Mononuclear cell (primary cell): Measurements from ENCODE around the gene ADGRG1. TPM values are rescaled to one million over a fixed set of nuclear protein-coding genes. Genes with fewer than 3 reads are reported as not detected.

ENCODE experiments used
- H3K27me3 ChIP-seq: 2 replicates; pipeline ENCODE4 v1.6.0; 2011; ENCODE audit warnings: low read length, control low read depth; ENCODE audit not compliant: insufficient read depth
- H3K4me1 ChIP-seq: 2 replicates; pipeline ENCODE4 v1.5.1; 2011; ENCODE audit warnings: mild to moderate bottlenecking, low read length, control low read depth; ENCODE audit not compliant: insufficient read depth
- H3K4me3 ChIP-seq: 2 replicates; pipeline ENCODE4 v1.5.1; 2011; ENCODE audit warnings: mild to moderate bottlenecking, low read length, moderate library complexity
- H3K9me3 ChIP-seq: 2 replicates; pipeline ENCODE4 v1.5.1; 2011; ENCODE audit warnings: low read depth, mild to moderate bottlenecking, control low read depth, low read length
- total RNA-seq: library from RNA; depleted of rRNA; stranded (reverse); fragments of >200 nt; gene quantifications from one replicate; pipeline ENCODE4 v1.2.3, GENCODE V29; 2012

ADGRG1 gene
- total RNA-seq, 1 donor: 12.2 TPM

GRCh38 chr16:57600048-57600835, 28.2 kb upstream of the ADGRG1 start:
- peaks cover 3% of the 10 kb centered on the region for H3K27me3 ChIP-seq
- peaks cover 9% of the 10 kb centered on the region for H3K9me3 ChIP-seq
- H3K4me1 ChIP-seq: peaks cover 38% of the 10 kb centered on the region
- H3K4me3 ChIP-seq: no peak overlapping the region

DNA sequence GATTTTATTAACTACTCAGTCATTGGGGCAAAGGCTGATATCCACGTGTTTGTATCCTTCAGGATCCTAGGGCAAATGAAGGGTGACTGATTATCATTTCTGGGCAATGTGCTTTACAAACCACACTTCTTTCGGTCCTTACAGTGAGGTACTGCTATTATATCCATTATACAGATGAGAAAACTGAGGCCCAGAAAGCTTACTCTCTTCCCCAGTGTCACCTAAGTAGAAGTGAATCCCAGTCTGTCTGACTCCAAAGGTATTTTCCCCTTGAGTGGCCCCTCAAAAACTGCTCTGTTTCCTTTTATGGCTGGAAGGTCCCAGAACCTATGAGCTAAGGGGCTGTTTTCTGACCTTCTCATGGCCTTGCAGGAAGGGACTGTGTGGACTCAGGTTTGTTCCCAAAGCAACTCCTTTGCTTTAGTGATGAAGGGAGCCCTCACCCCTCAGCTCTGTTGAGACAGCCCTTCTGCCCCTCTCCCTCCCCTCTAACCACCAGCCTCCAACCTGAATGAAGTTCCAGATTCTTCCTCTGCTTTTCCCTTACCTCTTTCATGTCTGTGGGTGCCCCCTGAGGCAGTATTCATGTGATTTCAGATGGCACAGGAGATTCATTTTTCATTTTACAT, 27.4 kb upstream of the ADGRG1 start:
- H3K4me1 ChIP-seq: peaks cover 38% of the 10 kb centered on the region

DNA sequence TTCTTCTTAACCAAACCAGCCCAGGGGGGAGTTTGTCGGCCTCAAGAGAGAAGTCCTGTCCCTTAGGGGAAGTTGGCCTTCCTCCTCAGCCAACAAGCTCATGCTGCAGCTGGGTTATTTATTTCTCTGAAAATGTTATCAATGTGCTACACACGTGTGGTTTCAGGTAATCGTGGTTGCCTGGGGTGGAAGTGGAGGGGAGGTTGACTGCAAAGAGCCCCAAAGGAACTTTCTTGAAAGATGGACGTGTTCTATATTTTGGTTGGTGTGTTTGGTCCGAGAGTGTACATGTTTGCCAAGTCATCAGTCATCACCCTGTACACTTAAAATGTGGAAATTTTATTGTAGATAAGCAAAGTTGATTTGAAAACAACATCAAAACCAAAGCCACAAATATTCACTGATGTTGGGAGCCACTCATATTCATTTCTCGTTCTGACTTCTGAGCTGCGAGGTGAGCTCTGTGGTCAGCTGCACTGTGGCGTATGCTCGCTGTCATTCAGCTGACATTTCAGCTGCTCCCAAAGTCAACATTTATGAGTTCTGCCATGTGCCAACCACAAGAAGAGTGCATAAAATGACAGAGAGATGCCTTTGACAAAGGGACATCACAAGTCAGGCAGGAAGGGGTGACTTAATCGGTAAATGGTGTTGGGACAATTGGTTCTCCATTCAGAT, 26.5 kb upstream of the ADGRG1 start:
- peaks cover 38% of the 10 kb centered on the region for H3K4me1 ChIP-seq
- no peak overlapping the region for H3K4me3 ChIP-seq
- H3K9me3 ChIP-seq: peaks cover 6% of the 10 kb centered on the region
- peaks cover 3% of the 10 kb centered on the region for H3K27me3 ChIP-seq

More for the DNA sequence above, 27.4 kb upstream of the ADGRG1 start:
- no peak overlapping the region for H3K4me3 ChIP-seq
- peaks cover 3% of the 10 kb centered on the region for H3K27me3 ChIP-seq
- H3K9me3 ChIP-seq: peaks cover 9% of the 10 kb centered on the region

GRCh38 chr16:57603115-57604024, 25.1 kb upstream of the ADGRG1 start:
- Histone ChIP-seq H3K27me3 (peaks cover 3% of the 10 kb centered on the region), H3K9me3 (no peaks in the 10 kb centered on the region), H3K4me1 (peaks cover 38% of the 10 kb centered on the region), H3K4me3 (no peak overlapping the region)

DNA sequence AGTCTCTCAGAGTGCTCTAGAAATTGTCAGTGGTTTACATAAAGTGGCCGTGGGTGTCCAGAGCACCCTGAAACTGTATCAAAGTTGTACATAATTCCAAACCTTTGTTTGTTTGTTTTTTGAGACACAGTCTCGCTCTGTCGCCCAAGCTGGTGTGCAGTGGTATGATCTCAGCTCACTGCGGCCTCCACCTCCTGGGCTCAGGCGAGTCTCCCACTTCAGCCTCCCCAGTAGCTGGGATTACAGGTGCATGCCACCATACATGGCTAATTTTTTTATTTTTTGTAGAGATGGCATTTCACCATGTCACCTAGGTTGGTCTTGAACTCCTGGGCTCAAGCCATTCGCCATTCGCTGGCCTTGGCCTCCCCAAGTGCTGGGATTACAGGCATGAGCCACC, 24.3 kb upstream of the ADGRG1 start:
- Histone ChIP-seq H3K27me3 (no peaks in the 10 kb centered on the region), H3K4me1 (peaks cover 39% of the 10 kb centered on the region), H3K9me3 (no peaks in the 10 kb centered on the region), H3K4me3 (no peak overlapping the region)

DNA sequence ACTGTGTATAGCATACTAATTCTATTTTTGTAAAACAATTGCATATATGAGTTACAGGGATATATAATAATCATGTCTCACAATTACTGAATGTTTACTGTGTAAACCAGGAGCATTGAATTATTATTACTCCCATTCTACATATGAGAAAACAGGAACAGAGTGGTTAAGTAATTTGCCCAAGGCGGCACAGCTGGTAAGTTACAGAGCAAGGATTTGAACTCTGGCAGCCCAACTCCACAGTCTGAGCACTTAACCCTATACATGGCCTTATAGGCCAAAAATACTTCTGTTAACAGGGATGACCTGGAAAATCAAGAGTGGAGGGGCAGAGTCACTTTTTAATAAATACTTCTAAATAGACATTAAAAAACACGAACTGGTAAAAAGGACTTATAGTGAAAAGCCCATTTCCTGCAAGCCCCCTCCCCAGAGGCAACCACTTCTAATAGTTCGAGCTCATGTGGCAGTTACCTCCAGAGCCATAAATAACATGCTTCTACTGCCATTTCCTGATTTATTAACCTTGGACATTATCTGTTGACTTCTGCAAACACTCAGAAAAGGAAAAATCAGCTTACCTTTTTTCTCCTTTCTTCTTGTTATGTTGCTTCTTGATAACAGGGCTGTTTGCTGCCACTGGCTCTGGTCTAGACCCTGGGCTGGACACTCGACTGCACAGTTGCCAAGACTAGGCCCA, 22.1 kb upstream of the ADGRG1 start:
- Histone ChIP-seq H3K4me3 (no peak overlapping the region), H3K4me1 (peaks cover 35% of the 10 kb centered on the region), H3K9me3 (no peaks in the 10 kb centered on the region), H3K27me3 (no peaks in the 10 kb centered on the region)

DNA sequence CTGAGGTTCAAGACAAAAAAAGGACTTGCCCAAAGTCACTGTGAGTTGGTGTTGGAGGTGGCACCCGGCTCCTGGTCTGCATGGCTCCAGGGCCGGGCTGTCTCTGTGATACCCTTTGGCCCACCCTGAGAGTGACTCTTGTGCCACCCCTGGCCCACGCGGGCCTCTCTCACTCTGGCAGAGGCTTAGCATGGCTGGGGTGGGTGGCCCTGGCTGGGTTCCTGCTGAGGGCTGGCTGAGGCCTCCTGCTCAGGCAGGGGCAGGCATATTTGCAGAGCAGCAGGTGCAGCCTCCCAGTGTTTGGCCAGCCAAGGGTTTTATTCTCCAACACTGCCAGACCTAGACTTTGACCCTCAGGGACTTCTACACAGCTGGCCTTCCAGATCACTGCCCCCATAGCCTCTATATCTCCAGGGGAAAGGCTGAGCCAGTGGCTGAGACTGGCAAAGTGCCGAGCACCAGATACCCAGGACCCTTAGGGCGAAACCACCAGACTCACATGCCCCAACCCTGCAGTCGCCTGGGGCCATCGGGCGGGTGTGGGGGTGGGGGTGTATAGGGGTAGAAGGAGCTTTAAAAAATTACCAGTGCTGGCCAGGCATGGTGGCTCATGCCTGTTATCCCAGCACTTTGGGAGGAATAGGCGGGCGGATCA, 21.5 kb upstream of the ADGRG1 start:
- Histone ChIP-seq H3K4me1 (peaks cover 28% of the 10 kb centered on the region), H3K9me3 (no peaks in the 10 kb centered on the region), H3K27me3 (no peaks in the 10 kb centered on the region), H3K4me3 (no peak overlapping the region)

DNA sequence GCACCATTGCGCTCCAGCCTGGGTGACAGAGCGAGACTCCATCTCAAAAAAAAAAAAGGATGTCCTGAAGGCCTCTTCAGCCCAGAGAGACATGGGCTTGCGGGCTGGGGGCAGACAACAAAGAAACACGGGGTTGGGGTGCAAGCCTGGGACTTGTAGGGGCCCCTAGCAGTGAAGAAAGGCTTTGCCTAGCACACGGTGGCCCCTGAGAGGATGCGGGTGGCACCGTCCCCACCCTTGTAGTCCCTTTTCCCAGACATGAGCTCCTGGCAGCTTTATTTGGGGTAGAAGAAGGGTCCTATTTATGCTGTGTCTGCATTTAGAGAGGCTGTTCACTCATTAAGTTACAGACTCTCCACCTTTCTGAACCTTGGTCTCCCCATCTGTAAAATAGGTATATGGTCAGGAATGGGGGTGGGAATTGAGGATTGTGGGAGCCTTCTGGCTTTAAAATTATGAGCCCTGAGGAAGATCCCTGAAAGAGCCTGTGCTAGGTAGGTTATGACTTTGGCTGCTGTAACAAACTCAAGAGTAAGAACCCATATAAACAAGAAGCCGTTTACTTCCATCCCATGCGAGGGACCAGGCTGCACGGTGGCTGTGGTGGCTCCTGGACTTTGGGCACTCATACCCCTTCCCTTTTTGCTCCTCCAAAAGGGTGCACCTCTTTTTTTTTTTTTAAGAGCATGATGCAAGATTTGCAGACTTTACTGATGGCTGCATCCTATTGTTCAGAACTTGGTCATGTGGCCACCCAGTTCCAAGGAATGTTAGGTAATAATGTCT, 20.6 kb upstream of the ADGRG1 start:
- no peak overlapping the region for H3K4me3 ChIP-seq
- H3K27me3 ChIP-seq: no peaks in the 10 kb centered on the region
- peaks cover 24% of the 10 kb centered on the region for H3K4me1 ChIP-seq
- H3K9me3 ChIP-seq: no peaks in the 10 kb centered on the region

- peaks cover 17% of the 10 kb centered on the region for H3K4me1 ChIP-seq
- H3K9me3 ChIP-seq: no peaks in the 10 kb centered on the region
- H3K27me3 ChIP-seq: no peaks in the 10 kb centered on the region
- H3K4me3 ChIP-seq: no peak overlapping the region
Observed at GRCh38 chr16:57608462-57609113, 19.8 kb upstream of the ADGRG1 start.

GRCh38 chr16:57609541-57610401, 18.7 kb upstream of the ADGRG1 start:
- H3K27me3 ChIP-seq: no peaks in the 10 kb centered on the region
- no peaks in the 10 kb centered on the region for H3K9me3 ChIP-seq
- no peak overlapping the region for H3K4me3 ChIP-seq
- H3K4me1 ChIP-seq: peaks cover 16% of the 10 kb centered on the region

DNA sequence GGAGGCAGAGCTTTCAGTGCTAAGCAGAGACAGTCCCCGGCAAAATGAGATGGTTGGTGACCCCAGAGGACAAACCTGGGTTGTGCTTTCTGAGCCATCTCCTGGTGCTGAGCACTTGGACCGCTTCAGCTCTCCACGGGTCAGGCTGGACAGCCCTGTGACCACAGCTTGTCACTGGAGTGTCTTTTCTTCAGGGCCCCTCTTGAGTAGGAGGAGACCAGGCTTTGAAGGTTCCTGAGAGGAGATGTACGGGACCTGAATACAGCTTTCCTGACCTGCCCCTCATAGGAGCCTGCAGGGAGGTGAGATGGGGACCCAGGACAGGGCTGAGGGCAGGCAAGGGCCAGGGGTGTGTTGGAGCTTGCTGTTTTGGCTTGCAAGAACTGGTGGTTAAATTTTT, 17.8 kb upstream of the ADGRG1 start:
- Histone ChIP-seq H3K9me3 (no peaks in the 10 kb centered on the region), H3K4me3 (no peak overlapping the region)

GRCh38 chr16:57611181-57611580, 17.2 kb upstream of the ADGRG1 start:
- no peak overlapping the region for H3K4me3 ChIP-seq
- peaks cover 16% of the 10 kb centered on the region for H3K4me1 ChIP-seq
- no peaks in the 10 kb centered on the region for H3K27me3 ChIP-seq
- no peaks in the 10 kb centered on the region for H3K9me3 ChIP-seq

More for the DNA sequence above, 17.8 kb upstream of the ADGRG1 start:
- Histone ChIP-seq H3K27me3 (no peaks in the 10 kb centered on the region), H3K4me1 (peaks cover 16% of the 10 kb centered on the region)
